PC-9 (cell line): ENCODE results near the gene TF.

Experiments used
- CTCF ChIP-seq: fragments of 200-600 bp; sonication (generic); conservative IDR thresholded peaks from 2 replicates; pipeline ENCODE4 v1.6.1; 2017; ENCODE audit warnings: mixed run types, antibody characterized with exemption, mild to moderate bottlenecking, moderate library complexity
- EZH2 ChIP-seq: fragments of 200-600 bp; sonication (generic); IDR thresholded peaks from 2 replicates; pipeline ENCODE4 v1.8.0; 2017; ENCODE audit warnings: antibody characterized with exemption, low read depth

DNA sequence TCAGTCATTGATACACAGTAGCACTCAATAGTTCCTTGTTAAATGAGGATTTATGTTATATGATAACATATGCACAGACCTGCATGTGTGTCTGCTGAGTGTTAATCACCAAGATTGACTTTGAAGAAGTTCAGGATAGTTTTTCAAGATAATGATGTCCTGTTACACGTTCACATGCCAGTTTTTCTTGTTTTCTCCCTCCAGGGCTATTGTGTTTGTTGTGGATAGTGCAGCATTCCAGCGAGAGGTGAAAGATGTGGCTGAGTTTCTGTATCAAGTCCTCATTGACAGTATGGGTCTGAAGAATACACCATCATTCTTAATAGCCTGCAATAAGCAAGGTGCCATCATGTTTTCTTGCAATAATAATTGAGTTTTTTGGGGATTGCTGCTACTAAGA is 69.2 kb downstream of the TF start:
- TF ChIP-seq CTCF: no peak
- no peak for TF ChIP-seq EZH2
